Measurements from ENCODE around the gene SCN4B.

Gene SCN4B

GRCh38 chr11:118084247-118084646, 68.4 kb downstream of the SCN4B start (continued):
- no peak for TF ChIP-seq CREB5 (CRISPR knock-in tag; IDR thresholded peaks at IDR 0.05; ENCODE audit: low read depth)
- no peak for TF ChIP-seq TOX (CRISPR knock-in tag; IDR thresholded peaks at IDR 0.05; ENCODE audit: borderline replicate concordance)
- TF ChIP-seq ZC3H10 (CRISPR knock-in tag; IDR thresholded peaks at IDR 0.05), result no peak

All from SK-N-SH treated with all-trans-retinoic acid at 6 μM for 48 hours (cell line).